ENCODE data around the gene SUPT6H.
A peak's percentile ranks its signal among the peaks of the same experiment; 100 is the strongest.

SUPT6H gene

GRCh38 chr17:28744972-28745785, 83.2 kb downstream of the SUPT6H start:
- Histone ChIP-seq H3K4me3 (ENCODE audit: low read depth, low read length) (peak overlapping the region; percentile 93), H3K9ac (ENCODE audit: low read depth, low read length) (peak overlapping the region; percentile 92), H3K36me3 (ENCODE audit: control insufficient read depth, insufficient read depth, low read length) (peaks cover 36% of the 10 kb centered on the region), H3K9me3 (ENCODE audit: control insufficient read depth, insufficient read depth, low read length) (no peaks in the 10 kb centered on the region), H3K27me3 (ENCODE audit: control insufficient read depth, insufficient read depth, low read length) (no peaks in the 10 kb centered on the region), H3K4me1 (ENCODE audit: control insufficient read depth, insufficient read depth, low read length) (peaks cover 16% of the 10 kb centered on the region)

GRCh38 chr17:28745786-28746411, 83.9 kb downstream of the SUPT6H start:
- no peaks in the 10 kb centered on the region for H3K27me3 ChIP-seq (ENCODE audit: control insufficient read depth, insufficient read depth, low read length)
- peak overlapping the region; percentile 93 for H3K4me3 ChIP-seq (ENCODE audit: low read depth, low read length)
- peak overlapping the region; percentile 83 for H3K9ac ChIP-seq (ENCODE audit: low read depth, low read length)
- peaks cover 16% of the 10 kb centered on the region for H3K4me1 ChIP-seq (ENCODE audit: control insufficient read depth, insufficient read depth, low read length)
- H3K9me3 ChIP-seq (ENCODE audit: control insufficient read depth, insufficient read depth, low read length) = no peaks in the 10 kb centered on the region
- H3K36me3 ChIP-seq (ENCODE audit: control insufficient read depth, insufficient read depth, low read length) = peaks cover 33% of the 10 kb centered on the region

GRCh38 chr17:28746611-28747050, 84.6 kb downstream of the SUPT6H start:
- H3K9me3 ChIP-seq (ENCODE audit: control insufficient read depth, insufficient read depth, low read length) = no peaks in the 10 kb centered on the region
- H3K4me3 ChIP-seq (ENCODE audit: low read depth, low read length) = peak overlapping the region; percentile 93
- H3K9ac ChIP-seq (ENCODE audit: low read depth, low read length) = peak overlapping the region; percentile 37
- no peaks in the 10 kb centered on the region for H3K27me3 ChIP-seq (ENCODE audit: control insufficient read depth, insufficient read depth, low read length)
- peaks cover 16% of the 10 kb centered on the region for H3K4me1 ChIP-seq (ENCODE audit: control insufficient read depth, insufficient read depth, low read length)
- peaks cover 33% of the 10 kb centered on the region for H3K36me3 ChIP-seq (ENCODE audit: control insufficient read depth, insufficient read depth, low read length)

DNA sequence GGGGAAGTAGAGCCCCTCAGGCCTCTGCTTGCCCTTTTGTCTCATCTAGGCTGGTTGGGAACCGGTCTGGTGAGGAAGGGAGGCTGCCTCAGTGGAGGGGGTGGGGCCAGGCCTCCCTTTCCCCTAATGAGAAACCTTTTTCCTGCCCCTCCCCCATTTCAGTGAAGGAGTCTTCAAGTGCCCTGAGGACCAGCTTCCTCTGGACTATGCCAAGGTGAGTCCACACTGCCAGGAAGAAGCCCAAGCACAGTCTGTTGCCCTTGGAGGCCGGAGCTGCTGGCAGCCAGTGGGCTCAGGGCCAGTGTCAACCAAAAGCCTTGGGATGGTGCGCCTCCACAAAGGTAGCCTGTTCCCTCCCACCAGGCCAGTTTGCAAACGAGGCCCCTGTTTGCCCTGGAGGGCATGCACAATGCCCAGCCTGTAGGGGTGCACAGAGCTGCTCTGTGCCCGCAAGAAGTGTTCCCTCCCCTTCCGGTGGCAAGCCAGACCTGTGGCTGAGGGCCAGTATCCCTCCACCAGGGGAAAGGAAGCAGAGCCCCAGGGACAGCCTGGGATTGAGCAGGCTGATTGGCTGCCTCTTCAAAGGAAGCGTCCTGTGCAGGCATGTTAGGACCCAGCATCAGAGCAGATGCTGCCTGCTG, 85.2 kb downstream of the SUPT6H start:
- peak overlapping the region; percentile 32 for H3K4me3 ChIP-seq (ENCODE audit: low read depth, low read length)

DNA sequence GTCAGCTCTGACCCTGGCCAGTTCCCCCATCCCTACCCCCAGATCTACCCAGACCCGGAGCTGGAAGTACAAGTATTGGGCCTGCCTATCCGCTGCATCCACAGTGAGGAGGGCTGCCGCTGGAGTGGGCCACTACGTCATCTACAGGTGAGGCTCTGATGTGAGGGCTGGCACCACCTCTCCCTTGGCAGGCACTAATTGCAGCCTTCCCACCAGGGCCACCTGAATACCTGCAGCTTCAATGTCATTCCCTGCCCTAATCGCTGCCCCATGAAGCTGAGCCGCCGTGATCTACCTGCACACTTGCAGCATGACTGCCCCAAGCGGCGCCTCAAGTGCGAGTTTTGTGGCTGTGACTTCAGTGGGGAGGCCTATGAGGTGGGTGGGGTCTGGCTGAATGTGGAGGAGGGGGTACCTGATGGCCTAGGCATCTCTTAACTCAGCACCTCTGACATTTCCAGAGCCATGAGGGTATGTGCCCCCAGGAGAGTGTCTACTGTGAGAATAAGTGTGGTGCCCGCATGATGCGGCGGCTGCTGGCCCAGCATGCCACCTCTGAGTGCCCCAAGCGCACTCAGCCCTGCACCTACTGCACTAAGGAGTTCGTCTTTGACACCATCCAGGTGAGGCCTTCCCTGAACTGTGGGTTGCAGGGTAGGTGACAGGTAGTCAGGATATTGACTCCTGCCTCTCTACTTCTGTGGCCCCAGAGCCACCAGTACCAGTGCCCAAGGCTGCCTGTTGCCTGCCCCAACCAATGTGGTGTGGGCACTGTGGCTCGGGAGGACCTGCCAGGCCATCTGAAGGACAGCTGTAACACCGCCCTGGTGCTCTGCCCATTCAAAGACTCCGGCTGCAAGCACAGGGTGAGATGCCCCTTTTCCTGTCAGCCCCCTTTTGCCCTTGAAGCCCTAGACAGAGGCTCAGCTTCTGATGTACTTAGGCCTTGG, 86.1 kb downstream of the SUPT6H start:
- peaks cover 29% of the 10 kb centered on the region for H3K36me3 ChIP-seq (ENCODE audit: control insufficient read depth, insufficient read depth, low read length)
- H3K9me3 ChIP-seq (ENCODE audit: control insufficient read depth, insufficient read depth, low read length) = no peaks in the 10 kb centered on the region
- no peak overlapping the region for H3K9ac ChIP-seq (ENCODE audit: low read depth, low read length)
- H3K4me3 ChIP-seq (ENCODE audit: low read depth, low read length) = no peak overlapping the region
- H3K27me3 ChIP-seq (ENCODE audit: control insufficient read depth, insufficient read depth, low read length) = no peaks in the 10 kb centered on the region
- peaks cover 16% of the 10 kb centered on the region for H3K4me1 ChIP-seq (ENCODE audit: control insufficient read depth, insufficient read depth, low read length)

More for the DNA sequence above, 85.2 kb downstream of the SUPT6H start:
- no peaks in the 10 kb centered on the region for H3K9me3 ChIP-seq (ENCODE audit: control insufficient read depth, insufficient read depth, low read length)
- H3K36me3 ChIP-seq (ENCODE audit: control insufficient read depth, insufficient read depth, low read length) = peaks cover 29% of the 10 kb centered on the region
- peaks cover 16% of the 10 kb centered on the region for H3K4me1 ChIP-seq (ENCODE audit: control insufficient read depth, insufficient read depth, low read length)
- H3K27me3 ChIP-seq (ENCODE audit: control insufficient read depth, insufficient read depth, low read length) = no peaks in the 10 kb centered on the region
- peak overlapping the region; percentile 37 for H3K9ac ChIP-seq (ENCODE audit: low read depth, low read length)

DNA sequence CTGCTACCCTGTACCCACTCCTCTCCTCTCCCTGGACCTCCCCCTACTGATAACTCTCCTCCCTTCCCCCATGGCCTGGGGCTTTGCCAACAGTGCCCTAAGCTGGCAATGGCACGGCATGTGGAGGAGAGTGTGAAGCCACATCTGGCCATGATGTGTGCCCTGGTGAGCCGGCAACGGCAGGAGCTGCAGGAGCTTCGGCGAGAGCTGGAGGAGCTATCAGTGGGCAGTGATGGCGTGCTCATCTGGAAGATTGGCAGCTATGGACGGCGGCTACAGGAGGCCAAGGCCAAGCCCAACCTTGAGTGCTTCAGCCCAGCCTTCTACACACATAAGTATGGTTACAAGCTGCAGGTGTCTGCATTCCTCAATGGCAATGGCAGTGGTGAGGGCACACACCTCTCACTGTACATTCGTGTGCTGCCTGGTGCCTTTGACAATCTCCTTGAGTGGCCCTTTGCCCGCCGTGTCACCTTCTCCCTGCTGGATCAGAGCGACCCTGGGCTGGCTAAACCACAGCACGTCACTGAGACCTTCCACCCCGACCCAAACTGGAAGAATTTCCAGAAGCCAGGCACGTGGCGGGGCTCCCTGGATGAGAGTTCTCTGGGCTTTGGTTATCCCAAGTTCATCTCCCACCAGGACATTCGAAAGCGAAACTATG, 87.0 kb downstream of the SUPT6H start:
- Histone ChIP-seq H3K9me3 (ENCODE audit: control insufficient read depth, insufficient read depth, low read length) (no peaks in the 10 kb centered on the region), H3K27me3 (ENCODE audit: control insufficient read depth, insufficient read depth, low read length) (no peaks in the 10 kb centered on the region), H3K36me3 (ENCODE audit: control insufficient read depth, insufficient read depth, low read length) (peaks cover 29% of the 10 kb centered on the region), H3K4me1 (ENCODE audit: control insufficient read depth, insufficient read depth, low read length) (peaks cover 16% of the 10 kb centered on the region), H3K4me3 (ENCODE audit: low read depth, low read length) (no peak overlapping the region), H3K9ac (ENCODE audit: low read depth, low read length) (no peak overlapping the region)

DNA sequence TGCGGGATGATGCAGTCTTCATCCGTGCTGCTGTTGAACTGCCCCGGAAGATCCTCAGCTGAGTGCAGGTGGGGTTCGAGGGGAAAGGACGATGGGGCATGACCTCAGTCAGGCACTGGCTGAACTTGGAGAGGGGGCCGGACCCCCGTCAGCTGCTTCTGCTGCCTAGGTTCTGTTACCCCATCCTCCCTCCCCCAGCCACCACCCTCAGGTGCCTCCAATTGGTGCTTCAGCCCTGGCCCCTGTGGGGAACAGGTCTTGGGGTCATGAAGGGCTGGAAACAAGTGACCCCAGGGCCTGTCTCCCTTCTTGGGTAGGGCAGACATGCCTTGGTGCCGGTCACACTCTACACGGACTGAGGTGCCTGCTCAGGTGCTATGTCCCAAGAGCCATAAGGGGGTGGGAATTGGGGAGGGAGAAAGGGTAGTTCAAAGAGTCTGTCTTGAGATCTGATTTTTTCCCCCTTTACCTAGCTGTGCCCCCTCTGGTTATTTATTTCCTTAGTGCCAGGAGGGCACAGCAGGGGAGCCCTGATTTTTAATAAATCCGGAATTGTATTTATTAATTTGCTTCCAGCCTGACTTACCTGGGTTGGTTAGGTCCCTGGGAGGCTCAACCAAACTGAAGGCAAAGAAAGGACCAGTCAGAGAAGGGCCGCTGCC, 87.6 kb downstream of the SUPT6H start:
- Histone ChIP-seq H3K4me3 (ENCODE audit: low read depth, low read length) (no peak overlapping the region), H3K27me3 (ENCODE audit: control insufficient read depth, insufficient read depth, low read length) (no peaks in the 10 kb centered on the region), H3K9me3 (ENCODE audit: control insufficient read depth, insufficient read depth, low read length) (no peaks in the 10 kb centered on the region), H3K9ac (ENCODE audit: low read depth, low read length) (no peak overlapping the region), H3K36me3 (ENCODE audit: control insufficient read depth, insufficient read depth, low read length) (peaks cover 29% of the 10 kb centered on the region), H3K4me1 (ENCODE audit: control insufficient read depth, insufficient read depth, low read length) (peaks cover 16% of the 10 kb centered on the region)

DNA sequence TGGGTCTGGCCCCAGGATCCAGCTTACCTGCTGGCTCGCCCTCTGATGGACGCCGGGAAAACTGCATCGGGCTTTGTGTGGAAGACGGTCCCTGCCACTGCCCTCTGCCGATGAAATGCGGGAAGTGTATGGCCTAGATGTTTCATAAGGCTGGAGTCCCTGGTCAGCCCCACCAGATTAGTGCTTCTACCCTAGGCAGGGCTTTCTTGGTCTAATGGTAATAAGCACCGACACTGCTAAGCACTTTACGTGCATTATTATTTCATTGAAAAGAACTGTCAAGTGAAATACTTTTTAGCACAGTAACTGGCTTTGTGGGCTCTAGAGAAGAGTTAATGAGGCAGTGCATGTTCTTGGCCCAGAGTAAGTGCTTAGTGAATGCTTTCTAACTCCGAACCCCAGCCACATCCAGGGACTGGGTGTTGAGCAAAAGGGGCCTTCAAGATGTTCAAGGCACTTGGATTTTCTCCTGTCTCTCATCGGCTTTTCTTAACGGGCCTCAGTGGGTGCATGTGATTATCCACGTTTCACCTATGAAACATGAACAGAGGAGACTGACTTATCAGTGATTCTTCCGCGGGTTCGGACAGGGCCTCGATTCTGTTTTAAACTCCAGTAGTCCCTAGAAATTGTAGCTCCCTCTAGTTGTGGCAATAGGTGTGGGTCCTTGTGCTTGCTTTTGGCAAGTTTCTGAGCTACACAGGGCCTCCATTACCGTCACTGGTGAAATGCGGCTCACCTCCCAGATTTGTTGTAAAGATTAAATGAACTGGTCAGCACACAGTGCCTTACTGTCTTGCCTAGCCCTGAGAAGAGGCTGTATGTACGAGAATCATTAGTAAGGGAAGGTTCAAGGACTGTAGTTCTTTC, 88.4 kb downstream of the SUPT6H start:
- Histone ChIP-seq H3K9ac (ENCODE audit: low read depth, low read length) (no peak overlapping the region), H3K4me3 (ENCODE audit: low read depth, low read length) (no peak overlapping the region), H3K9me3 (ENCODE audit: control insufficient read depth, insufficient read depth, low read length) (no peaks in the 10 kb centered on the region), H3K36me3 (ENCODE audit: control insufficient read depth, insufficient read depth, low read length) (peaks cover 29% of the 10 kb centered on the region), H3K27me3 (ENCODE audit: control insufficient read depth, insufficient read depth, low read length) (no peaks in the 10 kb centered on the region), H3K4me1 (ENCODE audit: control insufficient read depth, insufficient read depth, low read length) (peaks cover 16% of the 10 kb centered on the region)

DNA sequence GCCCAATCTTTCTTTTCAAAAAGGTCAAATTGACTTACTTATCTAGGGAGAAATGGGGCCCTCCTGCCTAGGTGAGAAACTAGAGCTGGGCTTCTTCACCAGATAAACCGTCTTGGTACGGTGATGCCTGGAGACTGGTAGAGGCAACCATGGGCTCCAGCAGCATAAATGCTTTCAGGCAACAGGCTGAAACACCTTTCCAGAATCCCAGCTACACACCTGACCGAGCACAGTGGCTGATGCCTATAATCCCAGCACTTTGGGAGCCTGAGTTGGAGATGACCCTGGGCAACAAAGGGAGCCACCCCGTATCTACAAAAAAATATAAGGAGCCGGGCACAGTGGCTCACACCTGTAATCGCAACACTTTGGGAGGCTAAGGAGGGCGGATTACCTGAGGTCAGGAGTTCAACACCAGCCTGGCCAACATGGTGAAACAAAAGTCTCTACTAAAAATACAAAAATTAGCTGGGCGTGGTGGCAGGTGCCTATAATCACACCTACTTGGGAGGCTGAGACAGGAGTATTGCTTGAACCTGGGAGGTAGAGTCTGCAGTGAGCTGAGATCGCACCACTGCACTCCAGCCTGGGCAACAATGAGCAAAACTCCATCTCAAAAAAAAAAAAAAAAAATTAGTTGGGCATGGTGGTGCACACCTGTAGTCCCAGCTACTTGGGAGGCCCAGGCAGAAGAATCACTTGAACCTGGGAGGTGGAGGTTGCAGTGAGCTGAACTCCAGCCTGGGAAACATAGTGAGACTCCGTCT, 89.8 kb downstream of the SUPT6H start:
- H3K9me3 ChIP-seq (ENCODE audit: control insufficient read depth, insufficient read depth, low read length) = no peaks in the 10 kb centered on the region
- no peak overlapping the region for H3K9ac ChIP-seq (ENCODE audit: low read depth, low read length)
- H3K4me3 ChIP-seq (ENCODE audit: low read depth, low read length) = no peak overlapping the region
- peaks cover 6% of the 10 kb centered on the region for H3K4me1 ChIP-seq (ENCODE audit: control insufficient read depth, insufficient read depth, low read length)
- H3K27me3 ChIP-seq (ENCODE audit: control insufficient read depth, insufficient read depth, low read length) = no peaks in the 10 kb centered on the region
- peaks cover 29% of the 10 kb centered on the region for H3K36me3 ChIP-seq (ENCODE audit: control insufficient read depth, insufficient read depth, low read length)
